CD4-positive, alpha-beta T cell (primary cell): ENCODE measurements around the gene AKR1D1. TPM values are rescaled to one million over a fixed set of nuclear protein-coding genes. Genes with fewer than 3 reads are reported as not detected.

ENCODE experiments used
- ATAC-seq: fragments of 200-7000 bp; cut with Tn5 transposase; one replicate; pipeline ENCODE4 v1.10.0; 2022; ENCODE audit warnings: mild to moderate bottlenecking; ENCODE audit not compliant: poor library complexity
- CTCF ChIA-PET: fragments of 350-600 bp; sonication (Branson Sonifier 250); formaldehyde crosslinking; loops from one replicate; lab custom pipeline; 2021; ENCODE audit warnings: antibody characterized with exemption, inconsistent platforms; lab: Charles Lee
- POLR2A ChIA-PET: fragments of 350-600 bp; sonication (Branson Sonifier 250); formaldehyde crosslinking; loops from one replicate; lab custom pipeline; 2021; ENCODE audit warnings: antibody characterized with exemption, inconsistent platforms; lab: Charles Lee
- DNase-seq, 14 experiments: peaks; one replicate each; pipeline ENCODE4 v3.0.0-alpha.2; 2013 to 2020; ENCODE audit warnings: mixed read lengths in 2 of 14
- H3K27ac ChIP-seq, 2 donors: one replicate each; pipeline versions ENCODE4 v1.5.1 to v1.7.0; 2013; ENCODE audit warnings: low read length in 2 of 2, low read depth in 1 of 2, mild to moderate bottlenecking in 1 of 2
- H3K27me3 ChIP-seq, 2 experiments: 1 replicate in 1 of 2; 2 replicates in 1 of 2; pipeline versions ENCODE4 v1.6.1 to v1.7.0; 2013; ENCODE audit warnings: low read length in 2 of 2, control low read depth in 1 of 2, mild to moderate bottlenecking in 1 of 2, moderate library complexity in 1 of 2; ENCODE audit not compliant: insufficient read depth in 2 of 2, control insufficient read depth in 1 of 2
- H3K36me3 ChIP-seq: one replicate; pipeline ENCODE4 v1.6.1; 2013; ENCODE audit warnings: low read length, control low read depth; ENCODE audit not compliant: insufficient read depth
- H3K4me1 ChIP-seq: one replicate; pipeline ENCODE4 v1.6.1; 2013; ENCODE audit warnings: low read length, control low read depth; ENCODE audit not compliant: insufficient read depth
- H3K4me3 ChIP-seq: one replicate; pipeline ENCODE4 v1.5.1; 2013; ENCODE audit warnings: mild to moderate bottlenecking, low read length, moderate library complexity
- H3K9me3 ChIP-seq, 2 experiments: 1 replicate in 1 of 2; 2 replicates in 1 of 2; pipeline versions ENCODE4 v1.6.1 to v1.7.0; 2013; ENCODE audit warnings: low read length in 2 of 2, mild to moderate bottlenecking in 2 of 2, control low read depth in 1 of 2, moderate library complexity in 1 of 2; ENCODE audit not compliant: control insufficient read depth in 1 of 2, insufficient read depth in 1 of 2
- H3K27ac Mint-ChIP-seq: one replicate; pipeline ENCODE4 v1.8.0; 2020; ENCODE audit warnings: mixed read lengths
- H3K27me3 Mint-ChIP-seq: one replicate; pipeline ENCODE4 v1.8.0; 2021; ENCODE audit warnings: mixed read lengths
- H3K36me3 Mint-ChIP-seq: one replicate; pipeline ENCODE4 v1.8.0; 2021; ENCODE audit warnings: low read depth, mixed read lengths
- H3K4me1 Mint-ChIP-seq: one replicate; pipeline ENCODE4 v1.8.0; 2021; ENCODE audit warnings: low read depth, mixed read lengths
- H3K4me3 Mint-ChIP-seq: one replicate; pipeline ENCODE4 v1.8.0; 2020; ENCODE audit warnings: mild to moderate bottlenecking, mixed read lengths
- H3K9me3 Mint-ChIP-seq: one replicate; pipeline ENCODE4 v1.8.0; 2020; ENCODE audit warnings: mixed read lengths
- intact Hi-C, 2 experiments: fragments of 100-400 bp; cut with DNase I in 1 of 2; cut with micrococcal nuclease in 1 of 2; formaldehyde crosslinking; loops; one replicate each; pipeline versions ENCODE4 v1.15.1 to v1.9.0; 2023 to 2025; cut with DNase I, micrococcal nuclease
- total RNA-seq, 174 experiments: library from RNA in 2 of 174; stranded (reverse) in 2 of 174; gene quantifications; one replicate each; pipeline ENCODE4 v1.2.3 and lab custom pipeline; 2021 to 2026
- TF ChIP-seq, protein P1 (sequence below): fragments of 200-600 bp; IDR thresholded peaks from one replicate; pipeline ENCODE4 v1.8.0; 2022; ENCODE audit warnings: antibody characterized with exemption, mild to moderate bottlenecking

Gene AKR1D1
- total RNA-seq, 2 experiments from 2014 or later: not detected

DNA sequence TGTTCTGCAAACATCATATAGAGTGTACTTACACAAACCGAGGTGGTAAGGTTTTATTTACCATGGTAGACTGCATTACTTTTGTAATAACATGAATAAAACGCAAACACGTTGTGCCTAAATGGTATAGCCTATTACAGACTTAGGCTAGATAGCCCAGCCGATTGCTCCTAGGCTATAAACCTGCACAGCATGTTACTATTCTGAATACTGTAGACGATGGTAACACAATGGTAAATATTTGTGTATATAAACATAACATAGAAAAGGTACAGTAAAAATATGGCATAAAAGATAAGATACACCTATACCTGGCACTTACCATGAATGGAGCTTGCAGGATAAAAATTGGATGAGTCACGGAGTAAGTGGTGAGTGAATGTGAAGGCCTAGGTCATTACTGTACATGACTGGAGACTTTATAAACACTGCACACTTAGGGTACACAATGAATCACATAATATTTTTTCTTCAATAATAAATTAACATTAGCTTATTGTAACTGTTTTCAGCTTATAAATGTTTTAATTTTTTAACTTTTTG is 16.3 kb downstream of the AKR1D1 start:
- no peak overlapping the region for H3K27ac Mint-ChIP-seq
- CTCF ChIA-PET: interaction anchor here (1.3 kb wide), 1 partner anchor 15 kb away, joined by 3 read pairs; no protein-coding TSS in a partner anchor
- H3K36me3 ChIP-seq: no peaks in the 10 kb centered on the region
- TF ChIP-seq, protein P1, sequence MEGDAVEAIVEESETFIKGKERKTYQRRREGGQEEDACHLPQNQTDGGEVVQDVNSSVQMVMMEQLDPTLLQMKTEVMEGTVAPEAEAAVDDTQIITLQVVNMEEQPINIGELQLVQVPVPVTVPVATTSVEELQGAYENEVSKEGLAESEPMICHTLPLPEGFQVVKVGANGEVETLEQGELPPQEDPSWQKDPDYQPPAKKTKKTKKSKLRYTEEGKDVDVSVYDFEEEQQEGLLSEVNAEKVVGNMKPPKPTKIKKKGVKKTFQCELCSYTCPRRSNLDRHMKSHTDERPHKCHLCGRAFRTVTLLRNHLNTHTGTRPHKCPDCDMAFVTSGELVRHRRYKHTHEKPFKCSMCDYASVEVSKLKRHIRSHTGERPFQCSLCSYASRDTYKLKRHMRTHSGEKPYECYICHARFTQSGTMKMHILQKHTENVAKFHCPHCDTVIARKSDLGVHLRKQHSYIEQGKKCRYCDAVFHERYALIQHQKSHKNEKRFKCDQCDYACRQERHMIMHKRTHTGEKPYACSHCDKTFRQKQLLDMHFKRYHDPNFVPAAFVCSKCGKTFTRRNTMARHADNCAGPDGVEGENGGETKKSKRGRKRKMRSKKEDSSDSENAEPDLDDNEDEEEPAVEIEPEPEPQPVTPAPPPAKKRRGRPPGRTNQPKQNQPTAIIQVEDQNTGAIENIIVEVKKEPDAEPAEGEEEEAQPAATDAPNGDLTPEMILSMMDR: no peak
- no peaks in the 10 kb centered on the region for H3K36me3 Mint-ChIP-seq
- no peaks in the 10 kb centered on the region for H3K9me3 ChIP-seq
- H3K27ac ChIP-seq: no peak overlapping the region
- ATAC-seq: no peak
- H3K4me1 ChIP-seq: no peaks in the 10 kb centered on the region
- POLR2A ChIA-PET: no interaction called here
- H3K9me3 Mint-ChIP-seq: no peaks in the 10 kb centered on the region
- no peaks in the 10 kb centered on the region for H3K4me1 Mint-ChIP-seq
- no peaks in the 10 kb centered on the region for H3K27me3 ChIP-seq
- H3K4me3 Mint-ChIP-seq: no peak overlapping the region
- intact Hi-C loops: no loop called here
- H3K4me3 ChIP-seq: no peak overlapping the region
- peaks cover 15% of the 10 kb centered on the region for H3K27me3 Mint-ChIP-seq
- no peak for DNase-seq

DNA sequence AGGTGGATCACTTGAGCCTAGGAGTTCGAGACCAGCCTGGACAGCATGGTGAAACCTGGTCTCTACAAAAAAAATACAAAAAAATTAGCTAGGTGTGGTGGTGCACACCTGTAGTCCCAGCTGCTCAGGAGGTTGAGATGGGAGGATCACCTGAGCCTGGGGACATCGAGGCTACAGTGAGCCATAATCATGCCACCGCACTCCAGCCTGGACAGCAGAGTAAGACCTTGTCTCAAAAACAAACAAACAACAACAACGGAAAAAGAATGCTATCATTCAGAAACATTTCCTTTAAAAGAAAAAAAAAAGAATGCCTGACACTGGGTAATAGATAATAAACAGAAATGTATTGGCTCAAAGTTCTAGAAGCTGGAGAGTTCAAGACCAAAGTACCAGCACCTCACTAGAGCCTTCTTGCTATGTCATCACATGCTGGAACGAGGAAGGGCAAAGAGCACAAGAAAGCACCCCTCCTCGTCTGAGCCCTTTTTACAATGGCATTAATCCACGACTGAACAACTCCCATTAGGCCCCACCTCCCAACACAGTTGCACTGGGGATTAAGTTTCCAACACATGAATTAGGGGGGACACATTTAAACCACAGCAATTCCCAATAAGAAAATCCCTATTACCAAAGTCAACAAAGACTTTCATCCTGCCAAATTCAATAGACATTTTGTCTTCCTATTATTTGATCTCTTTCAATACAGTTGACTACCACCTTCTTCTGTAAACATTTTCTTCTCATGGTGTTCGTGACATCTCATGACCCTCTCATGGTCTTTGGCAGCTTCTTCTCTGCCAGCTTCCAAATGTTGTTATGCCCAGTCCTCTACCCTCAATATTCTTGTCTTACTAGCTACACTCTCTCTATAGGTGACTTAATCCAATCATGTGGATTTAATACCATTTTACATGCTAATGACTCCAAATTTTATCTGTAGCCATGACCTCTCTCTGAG is 20.0 kb downstream of the AKR1D1 start:
- Mint-ChIP-seq H3K4me3 (no peak overlapping the region), H3K27me3 (peaks cover 15% of the 10 kb centered on the region)
- CTCF ChIA-PET: no interaction called here

DNA sequence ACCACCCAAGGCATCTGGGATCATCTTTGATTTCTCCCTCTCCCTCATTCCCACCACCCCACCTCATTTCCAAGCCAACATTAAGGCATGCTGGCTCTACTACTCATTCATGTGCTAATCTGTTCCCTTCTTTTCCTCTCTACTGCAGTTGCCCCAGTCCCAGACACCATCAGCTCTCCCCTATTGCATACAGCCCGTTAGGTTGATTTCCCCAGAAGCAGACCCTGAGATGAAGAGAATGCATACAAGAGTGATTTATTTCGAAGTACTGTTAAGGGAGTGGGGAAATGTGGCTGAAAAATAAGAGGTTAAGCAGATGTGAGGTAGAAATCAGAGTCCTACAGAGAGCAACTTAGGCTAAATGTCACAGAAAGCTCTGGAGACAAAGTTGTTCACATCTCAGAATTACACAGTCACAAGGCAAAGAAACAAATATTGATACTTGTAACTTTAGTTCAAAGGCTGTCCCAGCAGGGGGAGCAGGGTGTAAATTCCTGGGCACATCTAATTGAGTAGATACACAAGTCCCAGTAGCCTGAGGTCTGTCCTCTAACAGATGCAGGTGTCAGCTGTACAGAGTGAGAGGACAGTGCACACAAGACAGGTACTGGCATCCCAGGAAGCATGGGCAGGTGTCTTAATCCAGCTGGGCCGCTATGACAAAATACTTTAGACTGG is 20.9 kb downstream of the AKR1D1 start:
- no peaks in the 10 kb centered on the region for H3K4me1 ChIP-seq
- Mint-ChIP-seq H3K36me3 (no peaks in the 10 kb centered on the region), H3K4me1 (no peaks in the 10 kb centered on the region), H3K27ac (no peak overlapping the region), H3K4me3 (no peak overlapping the region), H3K27me3 (peaks cover 15% of the 10 kb centered on the region), H3K9me3 (no peaks in the 10 kb centered on the region)
- H3K36me3 ChIP-seq: no peaks in the 10 kb centered on the region
- H3K27ac ChIP-seq: no peak overlapping the region
- no peaks in the 10 kb centered on the region for H3K9me3 ChIP-seq
- ChIA-PET CTCF (no interaction called here), POLR2A (no interaction called here)
- ATAC-seq (no peak), DNase-seq (peak in 3 of 14 experiments; percentile 11 to 20 (median 17))
- TF ChIP-seq, protein P1: peak; percentile 12
- no peaks in the 10 kb centered on the region for H3K27me3 ChIP-seq
- no peak overlapping the region for H3K4me3 ChIP-seq
- intact Hi-C loops: loop anchor here in 1 of 2 experiments (2.0 kb wide), 1 partner anchor 642 kb away; no protein-coding TSS in a partner anchor

More for the DNA sequence above, 20.0 kb downstream of the AKR1D1 start:
- no peak overlapping the region for H3K4me3 ChIP-seq
- H3K27ac ChIP-seq: no peak overlapping the region
- no peaks in the 10 kb centered on the region for H3K9me3 ChIP-seq
- H3K27ac Mint-ChIP-seq: no peak overlapping the region
- H3K36me3 ChIP-seq: no peaks in the 10 kb centered on the region
- intact Hi-C loops: loop anchor here in 1 of 2 experiments (2.0 kb wide), 1 partner anchor 643 kb away; no protein-coding TSS in a partner anchor
- no peaks in the 10 kb centered on the region for H3K9me3 Mint-ChIP-seq
- no peak for DNase-seq
- POLR2A ChIA-PET: no interaction called here
- H3K36me3 Mint-ChIP-seq: no peaks in the 10 kb centered on the region
- H3K4me1 Mint-ChIP-seq: no peaks in the 10 kb centered on the region
- ATAC-seq: no peak
- TF ChIP-seq, protein P1: no peak
- no peaks in the 10 kb centered on the region for H3K27me3 ChIP-seq
- no peaks in the 10 kb centered on the region for H3K4me1 ChIP-seq
